ENCODE measurements around the gene KIF6.
"Not testable (repeated sequence)": the region's sequence is repeated elsewhere in the genome, so short reads cannot be mapped to it uniquely, and the experiment has no call there.

KIF6 gene

GRCh38 chr6:39543095-39543494 is 182.1 kb downstream of the KIF6 start:
- DNase-seq, result no peak

- DNase-seq, result no peak
Observed at GRCh38 chr6:39540454-39540853, 184.8 kb downstream of the KIF6 start.

DNA sequence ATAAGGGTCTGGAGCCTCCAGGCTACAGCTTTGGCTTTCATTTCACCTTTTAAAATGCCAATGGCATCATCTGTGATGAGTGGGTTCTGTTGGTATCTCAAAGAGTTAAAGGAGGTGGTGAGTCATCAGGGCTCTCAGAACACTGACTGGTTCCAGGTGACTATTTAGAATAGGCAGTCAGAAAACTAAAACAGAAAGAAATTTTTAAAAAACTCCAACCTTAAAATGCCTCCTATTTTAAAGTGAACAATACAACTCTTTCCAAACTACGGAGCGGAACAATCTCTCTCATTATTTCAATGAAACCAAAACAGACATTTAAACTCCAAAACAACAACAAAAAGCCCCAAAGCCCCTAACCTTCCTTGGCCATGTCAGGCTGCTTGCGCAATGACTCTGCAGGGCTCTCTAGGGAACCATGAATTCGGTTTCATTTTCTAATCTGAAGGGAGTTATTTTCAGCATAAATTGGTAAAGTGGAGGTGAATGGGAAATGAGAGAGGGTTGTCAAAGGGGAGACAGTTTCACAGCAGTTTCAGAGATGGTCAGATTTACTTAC is 194.9 kb downstream of the KIF6 start:
- DNase-seq, result peak; percentile 12

- DNase-seq, result no peak
Observed at GRCh38 chr6:39527792-39528564, 197.2 kb downstream of the KIF6 start.

DNA sequence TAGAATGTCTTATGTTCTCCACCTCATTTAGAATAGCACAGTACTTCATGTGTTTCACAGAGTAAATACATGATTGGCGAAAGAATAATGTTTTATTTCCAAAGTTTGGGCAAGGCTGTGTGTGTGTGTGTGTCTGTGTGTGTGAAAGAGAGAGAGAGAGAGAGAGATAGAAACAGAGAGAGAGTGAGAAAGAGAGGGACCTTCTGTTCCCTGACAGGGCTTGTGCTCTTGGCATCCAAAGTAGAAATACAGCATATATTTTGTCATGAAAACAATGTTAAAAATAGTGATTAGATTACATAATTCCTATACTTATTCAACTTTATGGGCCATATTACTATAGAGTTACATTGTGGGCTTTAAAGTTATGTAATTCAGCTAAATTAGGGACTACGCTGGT is 201.2 kb downstream of the KIF6 start:
- DNase-seq, result no peak

- DNase-seq, result no peak
Observed at GRCh38 chr6:39521958-39522357, 203.2 kb downstream of the KIF6 start.

DNA sequence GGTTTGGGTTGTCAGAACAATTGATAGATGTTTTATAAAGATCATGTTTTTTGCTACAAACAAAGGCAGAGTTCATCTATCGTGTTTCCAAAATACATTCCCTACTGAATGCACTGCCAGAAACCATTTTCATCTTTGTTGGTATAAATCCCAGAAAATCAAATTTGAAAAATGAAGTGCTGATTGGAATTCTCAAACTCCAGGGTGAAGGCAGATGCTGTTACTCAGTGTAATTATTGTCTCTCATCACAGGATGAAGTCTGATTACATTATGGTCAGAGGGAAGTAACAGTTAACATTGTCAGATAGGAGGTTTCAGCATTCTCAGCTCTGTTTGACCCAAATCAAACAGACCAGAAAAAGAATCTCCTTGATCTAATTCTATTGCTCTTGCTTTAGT is 204.3 kb downstream of the KIF6 start:
- DNase-seq, result no peak

DNA sequence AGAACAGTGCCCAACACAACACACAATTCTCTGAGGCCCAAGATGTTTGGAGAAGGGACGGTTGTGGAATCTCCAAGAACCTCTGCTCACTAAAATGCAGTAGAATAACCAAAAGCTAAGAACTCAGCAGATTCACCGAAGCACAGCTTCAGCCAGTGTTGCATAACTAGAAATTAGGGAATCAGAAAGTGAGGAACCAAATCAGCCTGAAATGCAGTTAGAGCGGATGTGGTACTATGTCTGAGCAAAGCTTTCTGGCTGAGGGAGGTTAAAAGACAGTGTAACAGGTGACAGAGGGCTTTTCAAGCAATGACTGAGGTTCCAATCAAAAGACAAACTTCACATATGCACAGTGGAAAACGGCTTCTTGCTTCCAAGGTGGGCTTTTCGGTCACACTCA is 204.8 kb downstream of the KIF6 start:
- DNase-seq, result no peak

DNA sequence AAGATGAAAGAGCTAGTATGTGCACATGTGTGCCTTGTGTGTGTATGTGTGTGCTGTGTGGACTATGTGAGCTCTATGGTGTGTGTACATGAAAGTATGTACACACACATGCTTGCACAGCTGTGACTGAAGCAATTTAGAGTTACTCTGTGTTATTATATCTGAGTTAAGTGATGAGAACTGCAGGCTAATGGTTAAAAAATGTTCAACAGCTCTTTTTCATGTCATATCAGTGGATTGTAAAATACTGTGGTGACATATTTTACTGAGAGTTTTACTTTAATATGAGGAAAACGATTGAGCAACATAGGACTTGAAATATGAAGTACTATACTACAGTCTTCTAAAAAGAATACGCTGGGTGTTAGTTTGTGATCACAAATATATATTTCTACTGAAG is 207.0 kb downstream of the KIF6 start:
- DNase-seq, result no peak

DNA sequence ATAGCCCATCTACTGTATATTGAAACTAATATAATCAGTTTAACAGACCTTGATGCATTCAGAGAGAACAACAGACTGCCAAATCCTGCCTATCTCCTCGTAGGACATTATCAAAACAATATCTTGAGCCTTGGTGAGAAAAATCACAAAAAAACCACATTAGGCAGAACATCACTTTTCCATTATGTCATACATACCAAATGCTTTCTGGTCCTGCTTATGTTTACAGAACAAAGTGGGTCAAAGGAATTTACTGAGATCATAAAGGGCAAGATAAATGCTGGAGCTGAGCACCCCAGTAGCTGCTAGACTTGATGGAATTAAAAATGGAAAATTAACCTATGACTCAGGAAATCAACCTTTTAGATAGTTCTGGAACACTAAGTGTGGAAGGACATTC is 207.5 kb downstream of the KIF6 start:
- DNase-seq, result no peak

DNA sequence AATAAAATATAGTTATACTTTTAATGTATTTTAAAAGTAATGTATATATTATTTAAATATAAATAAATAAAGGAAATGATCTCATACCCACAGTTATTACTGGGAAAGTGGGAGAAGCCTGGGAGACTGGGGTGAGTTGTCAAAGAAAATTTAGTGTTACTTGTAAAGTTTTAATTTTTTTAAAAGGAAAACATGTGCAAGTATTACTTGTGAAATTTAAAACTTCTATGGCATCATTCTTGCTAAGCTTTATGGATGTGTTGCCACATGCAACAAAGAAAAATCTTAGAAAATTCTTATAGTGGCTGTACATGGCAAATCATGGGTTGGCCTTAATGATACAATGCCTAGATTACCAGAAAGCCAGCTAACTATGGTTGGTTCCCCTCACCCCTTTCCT is 208.7 kb downstream of the KIF6 start:
- no peak for DNase-seq

DNA sequence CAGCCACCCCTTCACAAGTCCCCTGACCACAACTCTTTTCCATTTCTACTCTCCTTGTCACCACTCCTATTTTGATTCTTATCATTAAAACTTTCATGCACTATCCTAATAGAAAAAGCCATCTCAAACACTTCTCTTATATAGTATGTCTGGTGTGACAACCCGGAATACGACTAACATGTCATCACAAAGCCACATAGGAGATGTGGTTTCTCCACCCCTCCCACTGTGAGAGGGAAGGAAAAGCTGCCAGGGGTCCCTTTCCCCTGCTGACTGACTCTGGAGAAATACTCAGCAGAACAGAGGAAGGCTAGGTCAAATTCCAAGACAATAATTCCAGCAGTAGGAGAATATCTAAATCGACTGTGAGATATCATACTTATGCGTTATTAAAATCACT is 209.7 kb downstream of the KIF6 start:
- no peak for DNase-seq

DNA sequence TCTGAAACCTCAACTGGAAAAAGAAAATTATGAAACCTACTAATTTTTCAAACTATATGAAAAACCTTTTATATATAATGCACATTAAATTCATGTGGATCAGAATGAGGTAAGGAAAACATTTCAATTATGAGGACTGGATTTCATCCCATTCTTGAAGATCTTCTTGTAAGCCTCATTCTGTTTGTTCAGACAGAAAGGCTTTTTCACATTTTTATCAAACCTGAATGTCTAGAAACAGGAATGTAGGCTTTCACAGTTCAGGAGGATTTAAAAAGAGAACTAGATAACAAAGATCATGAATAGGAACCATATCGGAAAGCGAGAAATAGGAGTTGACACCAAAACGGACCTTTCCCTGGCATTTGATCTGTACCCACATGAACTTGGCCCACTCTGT is 210.2 kb downstream of the KIF6 start:
- no peak for DNase-seq

DNA sequence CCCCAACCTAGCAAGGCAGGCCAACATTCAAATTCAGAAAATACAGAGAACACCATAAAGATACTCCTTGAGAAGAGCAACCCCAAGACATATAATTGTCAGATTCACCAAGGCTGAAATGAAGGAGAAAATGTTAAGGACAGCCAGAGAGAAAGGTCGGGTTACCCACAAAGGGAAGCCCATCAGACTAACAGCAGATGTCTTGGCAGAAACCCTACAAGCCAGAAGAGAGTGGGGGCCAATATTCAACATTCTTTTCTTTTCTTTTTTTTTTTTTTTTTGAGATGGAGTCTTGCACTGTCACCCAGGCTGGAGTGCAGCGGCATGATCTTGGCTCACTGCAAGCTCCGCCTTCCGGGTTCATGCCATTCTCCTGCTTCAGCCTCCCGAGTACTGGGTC is 215.4 kb downstream of the KIF6 start:
- DNase-seq, result not testable (repeated sequence)

- DNase-seq, result no peak
Observed at GRCh38 chr6:39508515-39508914, 216.7 kb downstream of the KIF6 start.

DNA sequence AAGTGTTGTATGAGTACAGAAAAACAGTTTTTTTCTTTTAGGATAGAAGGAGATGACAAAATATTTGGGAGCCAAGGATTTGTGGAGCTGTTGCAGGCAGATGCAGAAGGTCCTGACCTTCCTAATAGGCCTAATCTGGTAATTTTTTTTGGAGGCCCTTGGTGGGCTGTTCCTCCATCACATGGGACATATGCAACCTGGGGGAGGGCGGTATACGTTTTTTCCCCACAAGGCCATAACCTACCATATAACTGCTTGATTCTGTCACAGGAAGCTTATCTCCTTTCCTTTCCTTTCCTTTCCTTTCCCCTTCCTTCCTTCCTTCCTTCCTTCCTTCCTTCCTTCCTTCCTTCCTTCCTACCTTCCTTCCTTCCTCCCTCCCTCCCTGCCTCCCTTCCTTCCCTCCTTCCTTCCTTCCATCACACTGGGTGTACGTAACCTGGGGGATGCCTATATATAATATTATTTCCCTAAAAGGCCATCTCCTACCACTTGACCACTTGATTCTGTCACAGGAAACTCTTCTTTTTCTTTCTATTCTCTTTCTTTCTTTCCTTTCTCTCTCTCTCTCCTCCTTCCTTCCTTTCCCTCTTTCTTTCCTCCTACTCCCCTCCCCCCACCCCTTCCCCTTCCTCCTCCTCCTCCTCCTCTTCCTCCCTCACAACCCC is 217.7 kb downstream of the KIF6 start:
- no peak for DNase-seq

DNA sequence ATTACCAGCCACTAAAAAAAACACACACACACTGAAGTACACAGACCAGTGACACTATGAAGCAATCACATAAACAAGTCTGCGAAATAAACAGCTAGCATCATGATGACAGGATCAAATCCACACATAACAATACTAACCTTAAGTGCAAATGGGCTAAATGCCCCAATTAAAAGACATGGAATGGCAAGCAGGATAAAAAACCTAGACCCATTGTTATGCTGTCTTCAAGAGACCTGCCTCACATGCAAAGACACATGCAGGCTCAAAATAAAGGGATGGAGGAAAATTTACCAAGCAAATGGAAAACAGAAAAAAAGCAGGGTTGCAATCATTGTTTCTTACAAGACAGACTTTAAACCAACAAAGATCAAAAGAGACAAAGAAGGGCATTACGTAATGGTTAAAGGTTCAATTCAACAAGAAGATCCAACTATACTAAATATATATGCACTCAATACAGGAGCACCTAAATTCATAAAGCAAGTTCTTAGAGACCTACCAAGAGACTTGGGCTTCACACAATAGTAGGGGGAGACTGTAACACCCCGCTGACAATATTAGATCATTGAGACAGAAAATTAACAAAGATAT is 222.7 kb downstream of the KIF6 start:
- not testable (repeated sequence) for DNase-seq

- DNase-seq, result no peak
Observed at GRCh38 chr6:39499053-39499452, 226.2 kb downstream of the KIF6 start.

GRCh38 chr6:39498096-39498495 is 227.1 kb downstream of the KIF6 start:
- DNase-seq, result no peak

- no peak for DNase-seq
Observed at GRCh38 chr6:39496915-39497314, 228.3 kb downstream of the KIF6 start.

DNA sequence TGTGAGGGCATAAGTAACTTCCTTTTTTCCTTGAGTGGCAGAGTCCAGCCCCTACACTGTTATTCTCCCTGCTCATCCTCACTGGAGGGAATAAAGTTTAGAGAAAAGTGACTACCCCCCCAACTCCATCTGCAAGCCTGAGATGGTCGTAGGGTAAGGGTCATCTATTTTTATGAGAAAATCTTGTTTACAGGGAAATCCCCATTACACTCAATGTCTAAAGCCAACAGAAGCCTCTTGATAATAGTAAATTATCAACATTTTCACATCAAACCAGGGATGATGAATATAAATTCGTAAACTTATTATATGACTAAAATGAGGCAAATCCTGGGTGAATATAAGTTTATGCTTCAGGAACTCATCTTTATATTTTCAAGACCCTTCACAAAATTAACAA is 228.8 kb downstream of the KIF6 start:
- DNase-seq, result no peak

- DNase-seq, result no peak
Observed at GRCh38 chr6:39495640-39496039, 229.6 kb downstream of the KIF6 start.

- no peak for DNase-seq
Observed at GRCh38 chr6:39494998-39495397, 230.2 kb downstream of the KIF6 start.

DNA sequence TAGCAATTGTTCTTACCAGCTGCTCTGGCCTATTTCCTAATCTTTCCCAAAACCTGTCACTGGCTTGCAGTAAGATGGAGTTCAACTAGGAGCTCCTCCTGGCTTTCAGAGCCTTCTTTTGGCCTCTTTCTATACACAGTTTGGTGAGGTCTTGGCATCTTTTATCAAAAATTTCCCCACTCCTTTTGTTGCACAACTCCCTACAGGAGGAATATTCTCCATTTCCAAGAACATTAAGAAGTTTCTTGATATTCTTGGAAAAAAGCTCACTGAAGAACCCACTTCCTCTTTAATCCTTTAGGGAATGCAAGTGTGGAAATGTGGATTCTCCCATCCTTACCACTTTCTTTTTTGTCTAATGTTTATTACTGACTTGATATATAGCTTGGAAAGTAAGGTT is 231.4 kb downstream of the KIF6 start:
- DNase-seq, result no peak

All from DMS79 treated with DMSO at 0.1 percent for 48 hours (cell line).